ENCODE measurements around the gene SHOC1. TPM values are rescaled to one million over a fixed set of nuclear protein-coding genes. Genes with fewer than 3 reads are reported as not detected.

Gene SHOC1
- total and polyA plus RNA-seq, 2 of the 13 experiments (the other 11 are each of a cell fraction or from before 2014, with no cell fraction given), result not detected

DNA sequence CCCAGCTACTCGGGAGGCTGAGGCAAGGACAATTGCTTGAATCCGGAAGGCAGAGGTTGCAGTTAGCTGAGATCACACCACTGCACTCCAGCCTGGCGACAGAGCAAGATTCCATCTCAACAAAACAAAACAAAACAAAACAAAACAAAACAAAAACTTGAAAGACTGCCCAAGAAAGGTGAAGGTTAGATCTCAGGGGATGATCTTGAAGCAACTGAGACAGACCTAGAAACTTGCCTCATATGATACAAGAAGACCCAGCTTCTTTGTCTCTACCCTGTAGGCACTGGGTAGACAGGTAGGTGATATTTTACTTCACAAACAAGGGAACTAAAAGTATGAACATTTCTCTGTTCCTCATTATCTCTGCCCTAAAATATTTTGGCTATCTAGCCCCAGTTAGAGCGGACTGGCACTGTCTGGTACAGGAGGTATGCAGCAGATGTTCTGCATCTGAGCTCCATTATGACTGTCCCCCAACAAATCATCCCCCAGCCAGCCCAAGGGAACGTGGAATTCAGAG lies 26.3 kb upstream of the SHOC1 start:
- Histone ChIP-seq H3K4me1 (ENCODE audit: insufficient read depth, low read length) (no peaks in the 10 kb centered on the region), H3K27me3 (ENCODE audit: control insufficient read depth in 1 of 2, insufficient read depth in 2 of 2, low read length in 2 of 2) (0 out of 5 replicates have a peak, but pooled peaks cover 0 to 6% of the 10 kb centered on the region in 2 experiments), H4K20me1 (ENCODE audit: insufficient read depth, low read length) (no peaks in the 10 kb centered on the region), H3K4me3 (replicated peaks in 1 of 3; ENCODE audit: insufficient read depth in 1 of 3, low read depth in 2 of 3, low read length in 3 of 3) (no peak overlapping the region), H3K27ac (ENCODE audit: extremely low read length, insufficient read depth, low read length) (no peak overlapping the region), H2AFZ (ENCODE audit: low read length) (no peak overlapping the region), H3K36me3 (replicated peaks in 1 of 2; ENCODE audit: control insufficient read depth in 1 of 2, insufficient read depth in 2 of 2, low read length in 2 of 2) (no peaks in the 10 kb centered on the region), H3K4me2 (ENCODE audit: low read depth, low read length) (no peak overlapping the region), H3K9me3 (ENCODE audit: low read length) (no peaks in the 10 kb centered on the region), H3K9ac (ENCODE audit: insufficient read depth, low read depth, low read length) (no peak overlapping the region), H3K79me2 (ENCODE audit: insufficient read depth, low read length) (no peaks in the 10 kb centered on the region)
- in situ Hi-C loops (cut with HindIII; ENCODE audit: extremely low pct_ligation_motif_present, low pct_unique_long_range_greater_than_20kb), result no loop called here
- CTCF ChIA-PET (ENCODE audit: low intra/inter-chr PET ratio, low total read pairs), result no interaction called here
- intact Hi-C loops (cut with micrococcal nuclease; ENCODE audit: unreplicated experiment), result no loop called here
- no peak for FAIRE-seq
- DNase-seq (ENCODE audit: low spot score), result no peak
- no TSS peak for BruUV-seq (replicated peaks)
- POLR2A ChIA-PET, result no interaction called here
- 26% methylated on average over 5 of the region's 5 CpGs for WGBS (ENCODE audit: low lambda C conversion rate)
- ATAC-seq, result no peak
- no peak for TF ChIP-seq ZNF83 (CRISPR knock-in tag; IDR thresholded peaks at IDR 0.05; ENCODE audit: borderline replicate concordance)
- TF ChIP-seq, protein P1, sequence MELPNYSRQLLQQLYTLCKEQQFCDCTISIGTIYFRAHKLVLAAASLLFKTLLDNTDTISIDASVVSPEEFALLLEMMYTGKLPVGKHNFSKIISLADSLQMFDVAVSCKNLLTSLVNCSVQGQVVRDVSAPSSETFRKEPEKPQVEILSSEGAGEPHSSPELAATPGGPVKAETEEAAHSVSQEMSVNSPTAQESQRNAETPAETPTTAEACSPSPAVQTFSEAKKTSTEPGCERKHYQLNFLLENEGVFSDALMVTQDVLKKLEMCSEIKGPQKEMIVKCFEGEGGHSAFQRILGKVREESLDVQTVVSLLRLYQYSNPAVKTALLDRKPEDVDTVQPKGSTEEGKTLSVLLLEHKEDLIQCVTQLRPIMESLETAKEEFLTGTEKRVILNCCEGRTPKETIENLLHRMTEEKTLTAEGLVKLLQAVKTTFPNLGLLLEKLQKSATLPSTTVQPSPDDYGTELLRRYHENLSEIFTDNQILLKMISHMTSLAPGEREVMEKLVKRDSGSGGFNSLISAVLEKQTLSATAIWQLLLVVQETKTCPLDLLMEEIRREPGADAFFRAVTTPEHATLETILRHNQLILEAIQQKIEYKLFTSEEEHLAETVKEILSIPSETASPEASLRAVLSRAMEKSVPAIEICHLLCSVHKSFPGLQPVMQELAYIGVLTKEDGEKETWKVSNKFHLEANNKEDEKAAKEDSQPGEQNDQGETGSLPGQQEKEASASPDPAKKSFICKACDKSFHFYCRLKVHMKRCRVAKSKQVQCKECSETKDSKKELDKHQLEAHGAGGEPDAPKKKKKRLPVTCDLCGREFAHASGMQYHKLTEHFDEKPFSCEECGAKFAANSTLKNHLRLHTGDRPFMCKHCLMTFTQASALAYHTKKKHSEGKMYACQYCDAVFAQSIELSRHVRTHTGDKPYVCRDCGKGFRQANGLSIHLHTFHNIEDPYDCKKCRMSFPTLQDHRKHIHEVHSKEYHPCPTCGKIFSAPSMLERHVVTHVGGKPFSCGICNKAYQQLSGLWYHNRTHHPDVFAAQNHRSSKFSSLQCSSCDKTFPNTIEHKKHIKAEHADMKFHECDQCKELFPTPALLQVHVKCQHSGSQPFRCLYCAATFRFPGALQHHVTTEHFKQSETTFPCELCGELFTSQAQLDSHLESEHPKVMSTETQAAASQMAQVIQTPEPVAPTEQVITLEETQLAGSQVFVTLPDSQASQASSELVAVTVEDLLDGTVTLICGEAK (IDR thresholded peaks at IDR 0.05), result no peak
- TF ChIP-seq, protein P1 (CRISPR knock-in tag; IDR thresholded peaks at IDR 0.05), result no peak
- TF ChIP-seq IKZF5 (CRISPR knock-in tag; IDR thresholded peaks at IDR 0.05), result no peak
- no peak for TF ChIP-seq WIZ (CRISPR knock-in tag; IDR thresholded peaks at IDR 0.05)
- TF ChIP-seq, protein P2, sequence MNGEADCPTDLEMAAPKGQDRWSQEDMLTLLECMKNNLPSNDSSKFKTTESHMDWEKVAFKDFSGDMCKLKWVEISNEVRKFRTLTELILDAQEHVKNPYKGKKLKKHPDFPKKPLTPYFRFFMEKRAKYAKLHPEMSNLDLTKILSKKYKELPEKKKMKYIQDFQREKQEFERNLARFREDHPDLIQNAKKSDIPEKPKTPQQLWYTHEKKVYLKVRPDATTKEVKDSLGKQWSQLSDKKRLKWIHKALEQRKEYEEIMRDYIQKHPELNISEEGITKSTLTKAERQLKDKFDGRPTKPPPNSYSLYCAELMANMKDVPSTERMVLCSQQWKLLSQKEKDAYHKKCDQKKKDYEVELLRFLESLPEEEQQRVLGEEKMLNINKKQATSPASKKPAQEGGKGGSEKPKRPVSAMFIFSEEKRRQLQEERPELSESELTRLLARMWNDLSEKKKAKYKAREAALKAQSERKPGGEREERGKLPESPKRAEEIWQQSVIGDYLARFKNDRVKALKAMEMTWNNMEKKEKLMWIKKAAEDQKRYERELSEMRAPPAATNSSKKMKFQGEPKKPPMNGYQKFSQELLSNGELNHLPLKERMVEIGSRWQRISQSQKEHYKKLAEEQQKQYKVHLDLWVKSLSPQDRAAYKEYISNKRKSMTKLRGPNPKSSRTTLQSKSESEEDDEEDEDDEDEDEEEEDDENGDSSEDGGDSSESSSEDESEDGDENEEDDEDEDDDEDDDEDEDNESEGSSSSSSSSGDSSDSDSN (CRISPR knock-in tag; IDR thresholded peaks at IDR 0.05), result no peak
- TF ChIP-seq ZNF256 (CRISPR knock-in tag; conservative IDR thresholded peaks at IDR 0.05), result no peak
- TF ChIP-seq, protein P3, sequence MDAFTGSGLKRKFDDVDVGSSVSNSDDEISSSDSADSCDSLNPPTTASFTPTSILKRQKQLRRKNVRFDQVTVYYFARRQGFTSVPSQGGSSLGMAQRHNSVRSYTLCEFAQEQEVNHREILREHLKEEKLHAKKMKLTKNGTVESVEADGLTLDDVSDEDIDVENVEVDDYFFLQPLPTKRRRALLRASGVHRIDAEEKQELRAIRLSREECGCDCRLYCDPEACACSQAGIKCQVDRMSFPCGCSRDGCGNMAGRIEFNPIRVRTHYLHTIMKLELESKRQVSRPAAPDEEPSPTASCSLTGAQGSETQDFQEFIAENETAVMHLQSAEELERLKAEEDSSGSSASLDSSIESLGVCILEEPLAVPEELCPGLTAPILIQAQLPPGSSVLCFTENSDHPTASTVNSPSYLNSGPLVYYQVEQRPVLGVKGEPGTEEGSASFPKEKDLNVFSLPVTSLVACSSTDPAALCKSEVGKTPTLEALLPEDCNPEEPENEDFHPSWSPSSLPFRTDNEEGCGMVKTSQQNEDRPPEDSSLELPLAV (CRISPR knock-in tag; conservative IDR thresholded peaks at IDR 0.05; ENCODE audit: low read depth), result no peak
- no peak for TF ChIP-seq YEATS4 (CRISPR knock-in tag; IDR thresholded peaks at IDR 0.05; ENCODE audit: borderline replicate concordance)
- no peak for TF ChIP-seq ZNF510 (CRISPR knock-in tag; IDR thresholded peaks at IDR 0.05; ENCODE audit: low read depth)
- no peak for TF ChIP-seq NKX3-1 (CRISPR knock-in tag; IDR thresholded peaks at IDR 0.05)

Measured in HepG2 (cell line).